Measurements from ENCODE around the gene DLX5.

Gene DLX5

GRCh38 chr7:97016381-97017191 is 8.0 kb downstream of the DLX5 start:
- no peak overlapping the region for H3K4me3 ChIP-seq (replicated peaks; ENCODE audit: low read depth, low read length)
- no peak for TF ChIP-seq CTCF (IDR thresholded peaks at IDR 0.05; ENCODE audit: low read length, missing control alignments)
- no peak for DNase-seq (ENCODE audit: low read depth)

- H3K4me3 ChIP-seq (replicated peaks; ENCODE audit: low read depth, low read length): no peak overlapping the region
- TF ChIP-seq CTCF (IDR thresholded peaks at IDR 0.05; ENCODE audit: low read length, missing control alignments): no peak
- DNase-seq (ENCODE audit: low read depth): no peak
Measured at GRCh38 chr7:97015756-97016380, 8.8 kb downstream of the DLX5 start.

GRCh38 chr7:97015279-97015678 is 9.4 kb downstream of the DLX5 start:
- no peak overlapping the region for H3K4me3 ChIP-seq (replicated peaks; ENCODE audit: low read depth, low read length)
- no peak for TF ChIP-seq CTCF (IDR thresholded peaks at IDR 0.05; ENCODE audit: low read length, missing control alignments)
- no peak for DNase-seq (ENCODE audit: low read depth)

- TF ChIP-seq CTCF (IDR thresholded peaks at IDR 0.05; ENCODE audit: low read length, missing control alignments): no peak
- DNase-seq (ENCODE audit: low read depth): no peak
- no peak overlapping the region for H3K4me3 ChIP-seq (replicated peaks; ENCODE audit: low read depth, low read length)
Measured at GRCh38 chr7:97014145-97014750, 10.4 kb downstream of the DLX5 start.

GRCh38 chr7:97013845-97014134 is 10.8 kb downstream of the DLX5 start:
- TF ChIP-seq CTCF (IDR thresholded peaks at IDR 0.05; ENCODE audit: low read length, missing control alignments): no peak
- no peak overlapping the region for H3K4me3 ChIP-seq (replicated peaks; ENCODE audit: low read depth, low read length)
- DNase-seq (ENCODE audit: low read depth): no peak

- no peak for TF ChIP-seq CTCF (IDR thresholded peaks at IDR 0.05; ENCODE audit: low read length, missing control alignments)
- no peak for DNase-seq (ENCODE audit: low read depth)
- H3K4me3 ChIP-seq (replicated peaks; ENCODE audit: low read depth, low read length): no peak overlapping the region
Measured at GRCh38 chr7:97013134-97013844, 11.3 kb downstream of the DLX5 start.
